Neutrophil (primary cell): Measurements from ENCODE around the gene MAP3K14.

Experiments used
- H3K27ac ChIP-seq: fragments of 200-600 bp; sonication (generic); 2 replicates; pipeline ENCODE4 v1.5.1; 2016; ENCODE audit warnings: mild to moderate bottlenecking, moderate library complexity
- H3K27me3 ChIP-seq: fragments of 200-600 bp; sonication (generic); 2 replicates; pipeline ENCODE4 v1.6.0; 2016; ENCODE audit warnings: mild to moderate bottlenecking
- H3K36me3 ChIP-seq: fragments of 200-600 bp; sonication (generic); 2 replicates; pipeline ENCODE4 v1.5.1; 2017
- H3K4me1 ChIP-seq, 2 experiments: fragments of 200-600 bp in 1 of 2; sonication (generic) in 1 of 2; 1 replicate in 1 of 2; 2 replicates in 1 of 2; pipeline versions ENCODE4 v1.5.1 to v1.6.1; 2013 to 2016; ENCODE audit warnings: low read depth in 1 of 2, low read length in 1 of 2, mild to moderate bottlenecking in 1 of 2, moderate library complexity in 1 of 2; ENCODE audit not compliant: control insufficient read depth in 1 of 2, insufficient read depth in 1 of 2
- H3K4me3 ChIP-seq, 2 experiments: fragments of 200-600 bp in 1 of 2; sonication (generic) in 1 of 2; 1 replicate in 1 of 2; 2 replicates in 1 of 2; pipeline ENCODE4 v1.5.1; 2013 to 2016; ENCODE audit warnings: low read depth in 1 of 2, low read length in 1 of 2, mild to moderate bottlenecking in 1 of 2, moderate library complexity in 1 of 2
- H3K9me3 ChIP-seq: fragments of 200-600 bp; sonication (generic); 2 replicates; pipeline ENCODE4 v1.5.1; 2016
- CTCF ChIP-seq: fragments of 200-600 bp; sonication (generic); IDR thresholded peaks from 2 replicates; pipeline ENCODE4 v1.5.1; 2016; ENCODE audit warnings: antibody characterized with exemption

Gene MAP3K14

GRCh38 chr17:45294506-45294905 is 22.3 kb downstream of the MAP3K14 start:
- Histone ChIP-seq H3K27ac (peak overlapping the region; percentile 90), H3K4me1 (peaks cover 61 to 75% of the 10 kb centered on the region in 2 experiments)

DNA sequence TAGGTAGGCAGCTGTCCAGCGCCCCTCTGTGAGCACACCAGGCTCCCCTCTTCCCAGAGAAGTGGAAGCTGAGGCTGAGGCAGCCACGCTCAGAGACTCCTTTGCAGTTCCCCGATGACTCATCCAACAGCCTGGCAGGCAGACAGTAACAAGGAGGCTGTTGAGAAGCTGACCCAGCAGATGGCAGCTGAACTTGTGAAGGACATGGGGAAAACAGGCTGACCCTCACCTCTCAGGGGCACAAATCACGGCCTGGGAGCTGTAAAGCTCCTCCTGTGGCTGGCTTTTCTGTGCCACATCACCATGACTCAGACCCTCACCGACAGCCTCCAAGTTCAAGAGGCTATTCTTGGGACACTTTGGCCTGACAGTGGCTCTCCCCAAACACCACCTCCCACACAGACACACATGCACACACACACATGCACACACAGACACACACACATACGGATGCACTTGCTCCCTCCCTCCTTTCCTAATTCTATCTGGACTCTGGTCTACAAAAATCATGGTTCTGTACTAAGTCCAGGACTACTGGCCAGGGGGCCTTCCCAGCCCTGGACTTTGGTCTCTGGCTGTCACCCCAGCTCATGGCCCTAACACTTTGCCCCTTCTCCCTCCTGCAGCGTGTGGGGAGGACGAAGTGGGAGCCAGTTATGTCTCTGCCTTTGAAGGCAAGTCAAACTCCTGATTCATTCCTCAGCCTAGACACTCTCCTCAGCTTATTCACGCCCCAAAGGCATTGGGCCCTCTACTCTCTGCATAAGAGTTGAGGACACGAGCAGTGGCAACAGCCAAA is 23.2 kb downstream of the MAP3K14 start:
- TF ChIP-seq CTCF: no peak
- peaks cover 61 to 77% of the 10 kb centered on the region in 2 experiments for H3K4me1 ChIP-seq

More at GRCh38 chr17:45294506-45294905, 22.3 kb downstream of the MAP3K14 start:
- H3K4me3 ChIP-seq: no peak overlapping the region
- TF ChIP-seq CTCF: no peak
- no peaks in the 10 kb centered on the region for H3K27me3 ChIP-seq
- H3K9me3 ChIP-seq: no peaks in the 10 kb centered on the region
- H3K36me3 ChIP-seq: peaks cover under 1% of the 10 kb centered on the region

GRCh38 chr17:45292696-45293412 is 24.0 kb downstream of the MAP3K14 start:
- H3K9me3 ChIP-seq: no peaks in the 10 kb centered on the region
- H3K4me1 ChIP-seq: peaks cover 61 to 77% of the 10 kb centered on the region in 2 experiments
- no peak for TF ChIP-seq CTCF
- peaks cover 14% of the 10 kb centered on the region for H3K36me3 ChIP-seq
- H3K27me3 ChIP-seq: no peaks in the 10 kb centered on the region
- peak overlapping the region; percentile 87 for H3K27ac ChIP-seq
- H3K4me3 ChIP-seq: no peak overlapping the region

More for the DNA sequence above, 23.2 kb downstream of the MAP3K14 start:
- Histone ChIP-seq H3K4me3 (no peak overlapping the region), H3K9me3 (no peaks in the 10 kb centered on the region), H3K27ac (peak overlapping the region; percentile 66), H3K36me3 (peaks cover 10% of the 10 kb centered on the region), H3K27me3 (no peaks in the 10 kb centered on the region)

GRCh38 chr17:45291171-45291805 is 25.5 kb downstream of the MAP3K14 start:
- peaks cover 28% of the 10 kb centered on the region for H3K36me3 ChIP-seq
- TF ChIP-seq CTCF: no peak
- H3K4me3 ChIP-seq: peak overlapping the region in 1 of 2 experiments; percentile 26
- no peaks in the 10 kb centered on the region for H3K9me3 ChIP-seq
- peak overlapping the region; percentile 87 for H3K27ac ChIP-seq
- H3K27me3 ChIP-seq: no peaks in the 10 kb centered on the region
- H3K4me1 ChIP-seq: peaks cover 52 to 67% of the 10 kb centered on the region in 2 experiments

DNA sequence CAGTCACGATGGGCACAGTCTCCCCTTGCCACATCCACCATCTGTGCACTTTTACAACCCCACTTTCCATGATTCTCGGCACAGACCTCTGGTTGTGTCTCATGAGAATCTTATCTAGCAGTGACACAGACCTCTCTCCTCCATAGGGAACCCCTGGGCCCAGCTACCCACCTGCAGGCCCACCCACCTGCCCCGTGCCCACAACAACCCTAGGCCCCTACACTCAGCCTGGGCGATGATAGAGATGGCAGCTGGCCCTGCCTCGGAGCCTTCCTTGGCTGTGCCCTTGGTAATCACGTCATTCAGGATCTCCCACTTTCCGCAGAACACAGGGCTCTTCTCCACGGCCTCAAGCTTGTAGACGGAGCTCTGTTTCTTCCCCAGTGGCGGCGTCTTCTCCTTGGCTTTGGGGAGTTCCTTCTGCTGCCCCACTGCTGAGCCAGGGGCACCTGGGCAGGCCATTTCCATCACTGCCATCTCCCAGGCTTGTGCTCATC is 26.5 kb downstream of the MAP3K14 start:
- Histone ChIP-seq H3K27me3 (no peaks in the 10 kb centered on the region), H3K27ac (peak overlapping the region; percentile 87), H3K4me1 (peaks cover 42 to 57% of the 10 kb centered on the region in 2 experiments), H3K36me3 (peaks cover 32% of the 10 kb centered on the region), H3K9me3 (no peaks in the 10 kb centered on the region), H3K4me3 (peak overlapping the region in 1 of 2 experiments; percentile 26)
- TF ChIP-seq CTCF: no peak
